Sigmoid colon (tissue), 7 donors: ENCODE data around the gene SMARCAL1. TPM values are rescaled to one million over a fixed set of nuclear protein-coding genes. Genes with fewer than 3 reads are reported as not detected.

Experiments
- DNase-seq: peaks from one replicate; pipeline ENCODE4 v3.0.0-alpha.2; 2019
- H3K27ac ChIP-seq, 4 donors: fragments of 200-600 bp; sonication (generic); one replicate each; pipeline ENCODE4 v1.5.1; 2016 to 2019; ENCODE audit warnings: mild to moderate bottlenecking in 1 of 4
- H3K27me3 ChIP-seq, 3 donors: fragments of 200-600 bp; sonication (generic); one replicate each; pipeline ENCODE4 v1.5.1; 2019; ENCODE audit warnings: mild to moderate bottlenecking in 1 of 3
- H3K36me3 ChIP-seq, 4 donors: fragments of 200-600 bp; sonication (generic); one replicate each; pipeline ENCODE4 v1.5.1; 2016 to 2019
- H3K4me1 ChIP-seq, 4 donors: fragments of 200-600 bp; sonication (generic); one replicate each; pipeline ENCODE4 v1.5.1; 2017 to 2019
- H3K4me3 ChIP-seq, 4 donors: fragments of 200-600 bp; sonication (generic); one replicate each; pipeline ENCODE4 v1.5.1; 2017 to 2019; ENCODE audit warnings: mild to moderate bottlenecking in 2 of 4, moderate library complexity in 1 of 4
- H3K9me3 ChIP-seq, 4 donors: fragments of 200-600 bp in 3 of 4; sonication (generic) in 3 of 4; one replicate each; pipeline versions ENCODE4 v1.5.1 to v1.6.1; 2013 to 2019
- EP300 ChIP-seq, 4 donors: sonication (generic); formaldehyde crosslinking; IDR thresholded peaks; one replicate each; pipeline ENCODE4 v1.6.1; 2017; ENCODE audit warnings: antibody characterized with exemption in 4 of 4
- POLR2A ChIP-seq, 2 donors: fragments of 450-650 bp; IDR thresholded peaks; one replicate each; pipeline ENCODE4 v1.6.1; 2016; ENCODE audit warnings: antibody characterized with exemption in 2 of 2, mild to moderate bottlenecking in 2 of 2, moderate library complexity in 2 of 2
- POLR2AphosphoS5 ChIP-seq, 4 donors: sonication (generic); formaldehyde crosslinking; IDR thresholded peaks; one replicate each; pipeline ENCODE4 v1.6.1; 2017; ENCODE audit warnings: antibody characterized with exemption in 4 of 4
- WGBS, 2 donors: extraction: QIAGEN DNeasy Blood & Tissue Kit; methylation state at CpG; one replicate each; pipeline ENCODE4 v1.1.7; 2013; 5-methylcytosine and 5-hydroxymethylcytosine counted together
- intact Hi-C: fragments of 100-400 bp; cut with DNase I; formaldehyde crosslinking; loops from one replicate; pipeline ENCODE4 v1.15.1; 2023
- polyA plus RNA-seq, 3 donors: library from polyadenylated mRNA; stranded (reverse); fragments of 200-250 nt; gene quantifications; one replicate each; pipeline ENCODE4 v1.2.3, GENCODE V29; 2013
- total RNA-seq, 4 donors: library from RNA; depleted of rRNA; stranded (reverse); fragments of >200 nt; gene quantifications; one replicate each; pipeline ENCODE4 v1.1.0, GENCODE V29; 2016
- TF ChIP-seq, protein P1 (sequence below), 4 experiments: fragments of 450-650 bp in 3 of 4; fragments of 200-600 bp in 1 of 4; IDR thresholded peaks; one replicate each; pipeline ENCODE4 v1.5.1; 2016 to 2019; ENCODE audit warnings: antibody characterized with exemption in 4 of 4, mild to moderate bottlenecking in 3 of 4, moderate library complexity in 2 of 4
- donor health status: healthy with polysubstance abuse.
- donor health status: Bipolar disorder and iron deficiency.
- donor health status: healthy.

Gene SMARCAL1
- total and polyA plus RNA-seq, 7 donors = 7.5 to 21.3 (median 12.3) TPM

DNA sequence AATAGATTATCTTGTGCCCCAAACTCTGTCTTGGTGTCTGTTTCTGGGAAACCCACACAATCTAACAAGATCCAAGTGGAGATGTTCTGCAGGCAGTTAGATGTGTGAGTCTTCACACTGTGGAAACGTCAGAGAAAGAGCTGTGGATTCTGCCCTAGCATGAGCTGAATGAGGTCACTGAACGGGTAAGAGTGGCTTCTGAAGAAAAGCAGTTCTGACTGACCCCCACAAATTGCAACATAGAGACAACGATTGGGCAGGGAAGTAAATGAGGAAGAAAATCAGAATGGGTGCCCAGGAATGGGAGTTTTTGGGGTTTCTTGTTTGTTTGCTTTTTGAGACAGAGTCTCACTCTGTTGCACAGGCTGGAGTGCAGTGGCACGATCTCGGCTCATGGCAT, 73.5 kb downstream of the SMARCAL1 start:
- Histone ChIP-seq H3K27me3 (no peaks in the 10 kb centered on the region), H3K27ac (no peak overlapping the region), H3K9me3 (no peaks in the 10 kb centered on the region), H3K4me3 (no peak overlapping the region), H3K4me1 (no peaks in the 10 kb centered on the region), H3K36me3 (peaks cover 0 to 18% (median 11%) of the 10 kb centered on the region in 4 donors)
- DNase-seq = no peak
- intact Hi-C loops = no loop called here
- 72 to 84% methylated on average over 5 of the region's 5 CpGs for WGBS, 2 donors
- no peak for TF ChIP-seq POLR2A (IDR thresholded peaks at IDR 0.05)
- TF ChIP-seq EP300 (IDR thresholded peaks at IDR 0.05) = no peak
- TF ChIP-seq, protein P1, sequence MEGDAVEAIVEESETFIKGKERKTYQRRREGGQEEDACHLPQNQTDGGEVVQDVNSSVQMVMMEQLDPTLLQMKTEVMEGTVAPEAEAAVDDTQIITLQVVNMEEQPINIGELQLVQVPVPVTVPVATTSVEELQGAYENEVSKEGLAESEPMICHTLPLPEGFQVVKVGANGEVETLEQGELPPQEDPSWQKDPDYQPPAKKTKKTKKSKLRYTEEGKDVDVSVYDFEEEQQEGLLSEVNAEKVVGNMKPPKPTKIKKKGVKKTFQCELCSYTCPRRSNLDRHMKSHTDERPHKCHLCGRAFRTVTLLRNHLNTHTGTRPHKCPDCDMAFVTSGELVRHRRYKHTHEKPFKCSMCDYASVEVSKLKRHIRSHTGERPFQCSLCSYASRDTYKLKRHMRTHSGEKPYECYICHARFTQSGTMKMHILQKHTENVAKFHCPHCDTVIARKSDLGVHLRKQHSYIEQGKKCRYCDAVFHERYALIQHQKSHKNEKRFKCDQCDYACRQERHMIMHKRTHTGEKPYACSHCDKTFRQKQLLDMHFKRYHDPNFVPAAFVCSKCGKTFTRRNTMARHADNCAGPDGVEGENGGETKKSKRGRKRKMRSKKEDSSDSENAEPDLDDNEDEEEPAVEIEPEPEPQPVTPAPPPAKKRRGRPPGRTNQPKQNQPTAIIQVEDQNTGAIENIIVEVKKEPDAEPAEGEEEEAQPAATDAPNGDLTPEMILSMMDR (IDR thresholded peaks at IDR 0.05) = no peak
- TF ChIP-seq POLR2AphosphoS5 (IDR thresholded peaks at IDR 0.05) = no peak

DNA sequence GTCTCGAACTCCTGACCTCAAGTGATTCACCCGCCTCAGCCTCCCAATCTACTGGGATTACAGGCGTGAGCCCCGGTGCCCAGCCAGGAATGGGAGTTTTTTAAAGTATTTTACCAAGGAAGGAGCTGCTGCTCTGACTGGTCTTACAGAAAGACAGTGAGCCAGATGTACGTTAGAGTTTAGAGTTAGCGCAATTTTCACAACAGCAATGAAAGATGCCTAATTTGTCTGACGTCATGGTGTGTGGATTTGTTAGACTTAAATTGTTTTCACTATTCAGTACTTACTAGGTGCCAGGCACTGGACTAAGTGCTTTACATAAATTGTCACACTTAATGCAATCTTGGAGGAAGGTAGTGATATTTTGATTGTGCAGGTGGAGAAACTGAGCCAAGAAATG, 74.0 kb downstream of the SMARCAL1 start:
- intact Hi-C loops = no loop called here
- H3K4me3 ChIP-seq = no peak overlapping the region
- 91 to 92% methylated on average over 7 of the region's 7 CpGs for WGBS, 2 donors
- H3K36me3 ChIP-seq = peaks cover 0 to 15% (median 9%) of the 10 kb centered on the region in 4 donors
- no peaks in the 10 kb centered on the region for H3K4me1 ChIP-seq
- H3K9me3 ChIP-seq = no peaks in the 10 kb centered on the region
- H3K27ac ChIP-seq = no peak overlapping the region
- TF ChIP-seq POLR2AphosphoS5 (IDR thresholded peaks at IDR 0.05) = no peak
- no peak for DNase-seq
- no peaks in the 10 kb centered on the region for H3K27me3 ChIP-seq

DNA sequence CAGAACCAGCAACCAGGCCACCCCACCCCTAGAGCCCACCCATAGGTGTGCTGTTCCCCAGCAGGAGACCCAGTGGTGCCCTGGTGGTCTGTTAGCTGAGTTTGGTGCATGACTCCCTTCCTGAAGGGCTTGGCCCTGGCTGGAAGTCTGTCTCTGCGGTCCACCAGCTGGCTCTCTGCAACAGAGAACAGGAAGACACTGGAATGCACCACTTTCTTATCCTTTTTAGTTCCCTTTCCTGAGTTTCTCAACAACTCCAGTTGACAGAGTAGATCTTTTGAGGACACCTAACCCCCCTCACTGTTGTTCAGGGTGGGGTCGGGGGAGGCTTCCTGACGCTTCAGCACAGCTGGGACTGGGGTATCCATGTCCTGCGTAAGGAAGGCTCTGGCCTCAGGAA, 74.4 kb downstream of the SMARCAL1 start:
- Histone ChIP-seq H3K27ac (no peak overlapping the region), H3K27me3 (no peaks in the 10 kb centered on the region), H3K4me3 (no peak overlapping the region), H3K9me3 (no peaks in the 10 kb centered on the region), H3K4me1 (no peaks in the 10 kb centered on the region), H3K36me3 (peaks cover 0 to 15% (median 8%) of the 10 kb centered on the region in 4 donors)
- DNase-seq = no peak
- TF ChIP-seq POLR2A (IDR thresholded peaks at IDR 0.05) = no peak
- 49 to 77% methylated on average over 4 of the region's 4 CpGs for WGBS, 2 donors
- intact Hi-C loops = no loop called here

DNA sequence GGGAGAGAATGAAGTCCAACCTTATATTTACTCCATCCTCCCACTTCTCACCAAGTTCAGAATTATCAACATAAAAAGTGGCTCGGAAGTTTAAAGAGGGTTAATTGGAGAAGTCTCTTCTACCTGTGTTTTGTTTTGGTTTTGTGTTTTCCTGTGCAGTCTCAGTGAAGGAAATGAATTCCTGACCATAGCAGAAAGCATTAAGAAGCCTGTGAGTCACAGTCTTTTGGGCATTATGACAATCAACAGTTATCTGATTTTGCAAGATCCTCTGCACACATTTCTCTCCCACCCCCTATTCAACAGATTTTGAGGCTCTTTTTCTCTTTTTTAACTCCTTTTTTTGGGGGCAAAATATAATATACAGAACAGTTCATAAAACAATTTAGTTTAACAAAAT, 77.8 kb downstream of the SMARCAL1 start:
- Histone ChIP-seq H3K36me3 (no peaks in the 10 kb centered on the region), H3K4me3 (no peak overlapping the region), H3K9me3 (no peaks in the 10 kb centered on the region), H3K4me1 (peaks cover 0 to 6% (median 0%) of the 10 kb centered on the region in 4 donors), H3K27me3 (no peaks in the 10 kb centered on the region), H3K27ac (no peak overlapping the region)
- DNase-seq = no peak
- TF ChIP-seq, protein P1 (IDR thresholded peaks at IDR 0.05) = no peak
- TF ChIP-seq POLR2AphosphoS5 (IDR thresholded peaks at IDR 0.05) (no peak), POLR2A (IDR thresholded peaks at IDR 0.05) (no peak), EP300 (IDR thresholded peaks at IDR 0.05) (no peak)
- intact Hi-C loops = no loop called here
- 63 to 87% methylated on average over 1 of the region's 1 CpG for WGBS, 2 donors

DNA sequence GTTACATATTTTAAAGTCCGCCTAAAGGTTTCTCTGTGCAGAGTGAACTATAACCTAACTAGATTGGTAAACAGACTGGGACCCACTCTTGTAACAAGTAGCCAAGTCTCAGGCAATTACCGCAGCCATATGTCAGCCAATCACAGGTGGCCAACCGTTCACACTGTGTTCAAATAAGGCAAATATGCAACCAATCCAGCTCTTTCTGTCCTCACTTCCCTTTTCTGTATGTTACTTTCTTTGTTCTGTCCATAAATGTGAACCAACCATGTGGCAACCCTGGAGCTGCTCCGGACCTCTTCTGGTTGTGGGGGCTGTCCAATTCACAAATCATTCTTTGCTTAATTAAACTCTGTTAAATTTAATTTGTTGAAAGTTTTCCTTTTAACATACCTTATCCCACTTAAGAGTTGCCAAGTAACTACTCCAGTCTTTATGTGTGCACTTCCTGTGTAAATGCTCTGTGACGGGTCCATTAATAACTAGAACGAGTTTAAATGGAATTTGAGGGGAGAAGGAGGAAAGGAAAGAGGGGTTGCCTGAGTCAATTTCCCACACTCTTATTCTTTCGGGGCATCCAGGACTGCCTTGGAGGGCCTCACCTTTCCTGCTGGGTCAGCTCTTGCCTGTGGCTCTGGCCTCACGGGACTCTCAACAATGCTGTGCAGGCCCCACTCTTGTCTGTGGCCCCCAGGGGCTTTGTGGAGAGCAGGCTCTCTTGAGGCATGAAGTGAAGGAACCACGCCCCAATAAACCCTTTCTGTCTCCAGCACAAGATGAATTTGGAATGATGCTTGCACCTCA, 79.7 kb downstream of the SMARCAL1 start:
- H3K27me3 ChIP-seq = no peaks in the 10 kb centered on the region
- intact Hi-C loops = no loop called here
- H3K27ac ChIP-seq = no peak overlapping the region
- no peak for DNase-seq
- TF ChIP-seq EP300 (IDR thresholded peaks at IDR 0.05) = no peak
- TF ChIP-seq, protein P1 (IDR thresholded peaks at IDR 0.05) = no peak
- no peak for TF ChIP-seq POLR2AphosphoS5 (IDR thresholded peaks at IDR 0.05)
- no peak for TF ChIP-seq POLR2A (IDR thresholded peaks at IDR 0.05)
- H3K9me3 ChIP-seq = no peaks in the 10 kb centered on the region
- no peak overlapping the region for H3K4me3 ChIP-seq
- 65 to 85% methylated on average over 9 of the region's 9 CpGs for WGBS, 2 donors
- H3K4me1 ChIP-seq = peaks cover 0 to 10% (median 0%) of the 10 kb centered on the region in 4 donors
- no peaks in the 10 kb centered on the region for H3K36me3 ChIP-seq
